H9 (cell line): ENCODE results near the gene NPHP4. TPM values are rescaled to one million over a fixed set of nuclear protein-coding genes. Genes with fewer than 3 reads are reported as not detected.

Experiments
- DNase-seq: peaks from one replicate; pipeline ENCODE4 v3.0.0-alpha.2; 2017
- H2AFZ ChIP-seq: one replicate; pipeline ENCODE4 v1.6.1; 2013; ENCODE audit warnings: mild to moderate bottlenecking, low read length, control low read depth, moderate library complexity
- H2AK5ac ChIP-seq: 2 replicates; pipeline ENCODE4 v1.6.1; 2013; ENCODE audit warnings: low read length, control low read depth, mixed read lengths; ENCODE audit not compliant: insufficient read length
- H2BK120ac ChIP-seq: one replicate; pipeline ENCODE4 v1.6.1; 2013; ENCODE audit warnings: low read depth, mild to moderate bottlenecking, low read length, control low read depth, inconsistent platforms; ENCODE audit not compliant: poor library complexity, severe bottlenecking
- H2BK12ac ChIP-seq: 2 replicates; pipeline ENCODE4 v1.6.1; 2013; ENCODE audit warnings: low read length, control low read depth, mixed read lengths, low read depth; ENCODE audit not compliant: insufficient read length
- H2BK15ac ChIP-seq: 2 replicates; pipeline ENCODE4 v1.6.1; 2013; ENCODE audit warnings: low read depth, low read length, control low read depth
- H2BK20ac ChIP-seq: one replicate; pipeline ENCODE4 v1.6.1; 2013; ENCODE audit warnings: low read depth, mild to moderate bottlenecking, low read length, control low read depth, inconsistent platforms; ENCODE audit not compliant: poor library complexity, severe bottlenecking
- H2BK5ac ChIP-seq: 2 replicates; pipeline ENCODE4 v1.6.1; 2013; ENCODE audit warnings: low read length, control low read depth, mixed read lengths; ENCODE audit not compliant: insufficient read length
- H3K14ac ChIP-seq: 2 replicates; pipeline ENCODE4 v1.6.1; 2013; ENCODE audit warnings: low read length, control low read depth; ENCODE audit not compliant: insufficient read depth
- H3K18ac ChIP-seq: 2 replicates; pipeline ENCODE4 v1.6.1; 2013; ENCODE audit warnings: low read depth, mild to moderate bottlenecking, mixed read lengths, low read length, control low read depth; ENCODE audit not compliant: insufficient read length
- H3K23ac ChIP-seq: 2 replicates; pipeline ENCODE4 v1.6.1; 2013; ENCODE audit warnings: low read length, control low read depth, mixed read lengths, low read depth; ENCODE audit not compliant: insufficient read length
- H3K23me2 ChIP-seq: 2 replicates; pipeline ENCODE4 v1.6.1; 2013; ENCODE audit warnings: low read depth, mild to moderate bottlenecking, mixed read lengths, low read length, control low read depth; ENCODE audit not compliant: insufficient read length, poor library complexity, severe bottlenecking
- H3K27ac ChIP-seq: 2 replicates; pipeline ENCODE4 v1.5.1; 2013; ENCODE audit warnings: low read length, control low read depth, mixed read lengths, low read depth; ENCODE audit not compliant: insufficient read length
- H3K27me3 ChIP-seq: 2 replicates; pipeline ENCODE4 v1.6.1; 2013; ENCODE audit warnings: low read length, control low read depth, inconsistent platforms; ENCODE audit not compliant: insufficient read depth
- H3K4ac ChIP-seq: 2 replicates; pipeline ENCODE4 v1.6.1; 2013; ENCODE audit warnings: low read depth, mild to moderate bottlenecking, control low read depth, inconsistent platforms, low read length, moderate library complexity
- H3K4me1 ChIP-seq: 2 replicates; pipeline ENCODE4 v1.6.1; 2013; ENCODE audit warnings: low read length, control low read depth, inconsistent platforms; ENCODE audit not compliant: insufficient read depth
- H3K4me2 ChIP-seq: 2 replicates; pipeline ENCODE4 v1.6.1; 2013; ENCODE audit warnings: low read length, control low read depth, mixed read lengths; ENCODE audit not compliant: insufficient read length, insufficient read depth
- H3K56ac ChIP-seq: 2 replicates; pipeline ENCODE4 v1.6.1; 2013; ENCODE audit warnings: low read depth, mild to moderate bottlenecking, mixed read lengths, low read length, control low read depth; ENCODE audit not compliant: insufficient read length
- H3K79me1 ChIP-seq: 2 replicates; pipeline ENCODE4 v1.6.1; 2013; ENCODE audit warnings: low read depth, mild to moderate bottlenecking, moderate library complexity, low read length, control low read depth, inconsistent platforms; ENCODE audit not compliant: insufficient read depth, poor library complexity, severe bottlenecking
- H3K79me2 ChIP-seq: 2 replicates; pipeline ENCODE4 v1.6.1; 2013; ENCODE audit warnings: low read length, control low read depth, inconsistent platforms; ENCODE audit not compliant: insufficient read depth
- H3K9ac ChIP-seq: 2 replicates; pipeline ENCODE4 v1.6.1; 2013; ENCODE audit warnings: low read length, control low read depth, mixed read lengths; ENCODE audit not compliant: insufficient read length; ENCODE audit errors: extremely low read depth
- H3K9me3 ChIP-seq: one replicate; pipeline ENCODE4 v1.6.1; 2013; ENCODE audit warnings: low read depth, low read length, inconsistent platforms; ENCODE audit not compliant: control insufficient read depth
- H3T11ph ChIP-seq: one replicate; pipeline ENCODE4 v1.6.1; 2013; ENCODE audit warnings: mild to moderate bottlenecking, low read length, control low read depth, inconsistent platforms
- H4K20me1 ChIP-seq: one replicate; pipeline ENCODE4 v1.6.1; 2013; ENCODE audit not compliant: control insufficient read depth, insufficient read length, insufficient read depth
- H4K5ac ChIP-seq: 2 replicates; pipeline ENCODE4 v1.6.1; 2013; ENCODE audit warnings: low read depth, mild to moderate bottlenecking, mixed read lengths, low read length, control low read depth; ENCODE audit not compliant: insufficient read length
- H4K8ac ChIP-seq: replicated peaks from 2 replicates; pipeline ENCODE4 v1.6.1; 2013; ENCODE audit warnings: low read length, control low read depth, mixed read lengths, low read depth; ENCODE audit not compliant: insufficient read length
- H4K91ac ChIP-seq: 2 replicates; pipeline ENCODE4 v1.6.1; 2013; ENCODE audit warnings: low read depth, mild to moderate bottlenecking, moderate library complexity, mixed read lengths, low read length, control low read depth; ENCODE audit not compliant: insufficient read length
- H3K27ac Mint-ChIP-seq, 3 experiments: 2 replicates in 2 of 3; 3 replicates in 1 of 3; pipeline ENCODE4 v1.8.0; 2020 to 2021; ENCODE audit warnings: mixed read lengths in 3 of 3, mild to moderate bottlenecking in 1 of 3, moderate library complexity in 1 of 3
- H3K27me3 Mint-ChIP-seq: 2 replicates; pipeline ENCODE4 v1.8.0; 2021; ENCODE audit warnings: low read depth, mild to moderate bottlenecking, moderate library complexity, mixed read lengths
- H3K36me3 Mint-ChIP-seq, 3 experiments: 2 replicates in 2 of 3; 3 replicates in 1 of 3; pipeline ENCODE4 v1.8.0; 2020 to 2021; ENCODE audit warnings: low read depth in 3 of 3, mixed read lengths in 3 of 3; ENCODE audit not compliant: insufficient read depth in 1 of 3
- H3K4me1 Mint-ChIP-seq, 2 experiments: 2 replicates each; pipeline ENCODE4 v1.8.0; 2020; ENCODE audit warnings: mixed read lengths in 2 of 2
- H3K4me3 Mint-ChIP-seq, 2 experiments: 2 replicates in 1 of 2; 3 replicates in 1 of 2; pipeline ENCODE4 v1.8.0; 2020 to 2021; ENCODE audit warnings: mild to moderate bottlenecking in 2 of 2, mixed read lengths in 2 of 2, moderate library complexity in 1 of 2
- H3K9me3 Mint-ChIP-seq, 2 experiments: 2 replicates in 1 of 2; 3 replicates in 1 of 2; pipeline ENCODE4 v1.8.0; 2020; ENCODE audit warnings: mild to moderate bottlenecking in 2 of 2, mixed read lengths in 2 of 2, moderate library complexity in 1 of 2
- whole genome bisulfite sequencing: extraction: QIAGEN DNeasy Blood & Tissue Kit; methylation state at CpG from one replicate; pipeline ENCODE4 v1.1.7; 2013; ENCODE audit warnings: missing lambda C conversion rate, low lambda C conversion rate, mixed read lengths; ENCODE audit not compliant: insufficient read length; ENCODE audit errors: extremely low coverage; 5-methylcytosine and 5-hydroxymethylcytosine counted together
- total RNA-seq: library from RNA; stranded (reverse); gene quantifications from 2 replicates; pipeline ENCODE4 v1.2.1, GENCODE V29; 2021
- TF ChIP-seq, protein P1 (sequence below): fragments of 200-600 bp; sonication (generic); conservative IDR thresholded peaks from 3 replicates; pipeline ENCODE4 v1.8.0; 2021; ENCODE audit warnings: antibody characterized with exemption, mild to moderate bottlenecking

NPHP4 gene
- total RNA-seq, 1 experiment from 2014 or later, result 17.6 TPM

DNA sequence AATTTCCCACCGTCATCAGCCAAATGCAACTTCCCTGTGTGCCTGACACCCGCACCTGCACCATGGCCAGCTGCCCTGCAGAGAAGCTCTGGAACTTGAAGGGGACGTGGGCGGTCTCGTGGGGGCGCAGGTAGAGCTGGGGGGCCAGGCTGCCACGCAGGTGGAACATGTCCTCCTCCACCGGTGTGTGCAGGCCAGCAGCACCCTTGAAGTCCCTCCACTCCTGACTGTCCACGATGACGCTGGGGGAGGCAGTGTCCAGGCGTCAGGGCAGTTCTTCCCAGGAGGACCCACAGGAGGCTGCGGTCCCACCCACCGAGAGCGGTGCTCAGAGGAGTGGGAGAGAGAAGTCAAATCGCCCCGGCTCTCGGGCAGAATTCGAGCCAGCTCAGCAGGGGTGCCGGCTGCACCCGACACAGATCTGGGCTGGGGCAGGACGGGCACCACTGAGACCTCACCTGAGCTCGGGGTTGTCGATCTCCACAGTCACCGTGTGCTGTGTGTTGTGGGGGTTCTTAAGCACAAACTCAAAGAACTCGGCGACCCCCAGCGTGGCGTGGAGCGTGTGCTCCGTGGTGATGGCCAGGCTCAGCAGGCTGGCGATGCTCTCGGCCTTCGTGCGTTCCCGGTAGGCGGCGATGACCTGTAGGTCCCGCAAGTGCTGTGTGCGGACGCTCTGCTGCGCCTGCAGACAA, 117.7 kb downstream of the NPHP4 start:
- H3K79me1 ChIP-seq, result no peaks in the 10 kb centered on the region
- no peak overlapping the region for H2BK15ac ChIP-seq
- H3K4me1 ChIP-seq, result no peaks in the 10 kb centered on the region
- no peaks in the 10 kb centered on the region for H3K23me2 ChIP-seq
- H4K20me1 ChIP-seq, result no peaks in the 10 kb centered on the region
- no peak overlapping the region for H2BK5ac ChIP-seq
- no peak for DNase-seq
- no peak overlapping the region for H3K18ac ChIP-seq
- no peak overlapping the region for H3K27ac ChIP-seq
- H3K9me3 Mint-ChIP-seq, result peaks cover 2 to 3% of the 10 kb centered on the region in 2 experiments; a peak in 4 of 5 replicates
- H3K27me3 ChIP-seq, result no peaks in the 10 kb centered on the region
- no peaks in the 10 kb centered on the region for H3K79me2 ChIP-seq
- no peaks in the 10 kb centered on the region for H3K9me3 ChIP-seq
- no peak overlapping the region for H3K4me3 Mint-ChIP-seq
- H3K4me1 Mint-ChIP-seq, result no peaks in the 10 kb centered on the region; a peak in 1 of 4 replicates
- H3K56ac ChIP-seq, result no peak overlapping the region
- no peak overlapping the region for H3K9ac ChIP-seq
- 0 out of 7 replicates have a peak overlapping the region, but pooled peaks of 1 of the 3 experiments have one; percentile 64 for H3K27ac Mint-ChIP-seq
- no peak overlapping the region for H2AK5ac ChIP-seq
- H3K27me3 Mint-ChIP-seq, result no peaks in the 10 kb centered on the region
- H2AFZ ChIP-seq, result no peak overlapping the region
- no peak overlapping the region for H3T11ph ChIP-seq
- H4K8ac ChIP-seq, result no peak overlapping the region
- TF ChIP-seq, protein P1, sequence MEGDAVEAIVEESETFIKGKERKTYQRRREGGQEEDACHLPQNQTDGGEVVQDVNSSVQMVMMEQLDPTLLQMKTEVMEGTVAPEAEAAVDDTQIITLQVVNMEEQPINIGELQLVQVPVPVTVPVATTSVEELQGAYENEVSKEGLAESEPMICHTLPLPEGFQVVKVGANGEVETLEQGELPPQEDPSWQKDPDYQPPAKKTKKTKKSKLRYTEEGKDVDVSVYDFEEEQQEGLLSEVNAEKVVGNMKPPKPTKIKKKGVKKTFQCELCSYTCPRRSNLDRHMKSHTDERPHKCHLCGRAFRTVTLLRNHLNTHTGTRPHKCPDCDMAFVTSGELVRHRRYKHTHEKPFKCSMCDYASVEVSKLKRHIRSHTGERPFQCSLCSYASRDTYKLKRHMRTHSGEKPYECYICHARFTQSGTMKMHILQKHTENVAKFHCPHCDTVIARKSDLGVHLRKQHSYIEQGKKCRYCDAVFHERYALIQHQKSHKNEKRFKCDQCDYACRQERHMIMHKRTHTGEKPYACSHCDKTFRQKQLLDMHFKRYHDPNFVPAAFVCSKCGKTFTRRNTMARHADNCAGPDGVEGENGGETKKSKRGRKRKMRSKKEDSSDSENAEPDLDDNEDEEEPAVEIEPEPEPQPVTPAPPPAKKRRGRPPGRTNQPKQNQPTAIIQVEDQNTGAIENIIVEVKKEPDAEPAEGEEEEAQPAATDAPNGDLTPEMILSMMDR, result no peak
- H3K4me2 ChIP-seq, result no peak overlapping the region
- H4K91ac ChIP-seq, result no peak overlapping the region
- H2BK120ac ChIP-seq, result no peak overlapping the region
- H3K14ac ChIP-seq, result no peak overlapping the region; the same call in 1 of the 2 replicates
- no peak overlapping the region for H4K5ac ChIP-seq
- no peak overlapping the region for H3K4ac ChIP-seq
- peaks cover 24 to 44% (median 42%) of the 10 kb centered on the region in 3 experiments for H3K36me3 Mint-ChIP-seq
- H3K23ac ChIP-seq, result no peak overlapping the region
- H2BK12ac ChIP-seq, result no peak overlapping the region
- H2BK20ac ChIP-seq, result no peak overlapping the region
- no CpG with 5 or more reads among the region's 41 CpGs for WGBS
